GM04503 (cell line): ENCODE results near the gene SRMS.
"Not testable (repeated sequence)": the region's sequence is repeated elsewhere in the genome, so short reads cannot be mapped to it uniquely, and the experiment has no call there.

Experiments
- DNase-seq: peaks from one replicate; pipeline ENCODE4 v3.0.0-alpha.2; 2012; ENCODE audit warnings: low read depth

Gene SRMS

GRCh38 chr20:63578224-63579016 is 30.9 kb upstream of the SRMS start:
- no peak for DNase-seq

DNA sequence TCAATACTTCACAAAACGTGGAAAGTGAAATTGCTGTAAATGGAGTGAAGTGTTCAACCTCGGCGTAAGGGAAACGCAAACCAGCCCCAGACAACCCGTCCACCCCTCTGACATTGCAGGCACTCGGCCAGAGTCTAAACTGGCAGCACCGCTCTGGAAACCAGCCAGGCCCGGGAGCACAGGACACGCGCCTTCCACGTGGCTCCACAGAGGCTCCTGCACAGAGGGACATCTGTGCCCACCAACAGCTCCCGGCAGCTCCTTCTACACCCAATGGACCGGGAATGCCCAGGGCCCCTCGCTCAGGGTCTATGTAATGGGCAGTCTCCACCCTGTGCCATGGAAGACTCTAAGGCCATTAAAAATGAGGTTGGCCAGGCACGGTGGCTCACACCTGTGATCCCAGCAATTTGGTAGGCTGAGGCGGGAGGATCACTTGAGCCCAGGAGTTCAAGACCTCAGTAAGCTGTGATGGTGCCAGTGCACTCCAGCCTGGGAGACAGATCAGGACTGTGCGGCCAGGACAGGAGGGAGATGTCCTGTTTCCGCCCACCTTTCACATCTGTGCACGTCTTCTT is 29.9 kb upstream of the SRMS start:
- no peak for DNase-seq

DNA sequence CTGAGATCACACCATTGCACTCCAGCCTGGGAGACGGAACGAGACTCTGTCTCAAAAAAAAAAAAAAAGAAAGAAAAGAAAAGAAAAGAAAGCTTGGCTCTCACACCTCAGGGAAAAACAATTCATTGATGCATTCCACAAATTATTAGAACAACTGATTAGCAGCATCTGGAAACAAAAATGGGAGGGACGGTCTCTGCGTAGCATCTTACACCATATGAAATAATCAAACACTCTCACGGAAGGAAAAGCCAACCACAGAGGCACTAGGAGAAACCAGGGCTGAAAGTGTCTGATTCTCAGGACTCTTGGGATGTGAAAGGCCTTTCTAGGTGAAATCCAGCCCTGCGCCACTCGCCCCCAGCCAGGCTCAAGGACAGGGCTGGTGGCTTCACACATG is 28.8 kb upstream of the SRMS start:
- DNase-seq = no peak

DNA sequence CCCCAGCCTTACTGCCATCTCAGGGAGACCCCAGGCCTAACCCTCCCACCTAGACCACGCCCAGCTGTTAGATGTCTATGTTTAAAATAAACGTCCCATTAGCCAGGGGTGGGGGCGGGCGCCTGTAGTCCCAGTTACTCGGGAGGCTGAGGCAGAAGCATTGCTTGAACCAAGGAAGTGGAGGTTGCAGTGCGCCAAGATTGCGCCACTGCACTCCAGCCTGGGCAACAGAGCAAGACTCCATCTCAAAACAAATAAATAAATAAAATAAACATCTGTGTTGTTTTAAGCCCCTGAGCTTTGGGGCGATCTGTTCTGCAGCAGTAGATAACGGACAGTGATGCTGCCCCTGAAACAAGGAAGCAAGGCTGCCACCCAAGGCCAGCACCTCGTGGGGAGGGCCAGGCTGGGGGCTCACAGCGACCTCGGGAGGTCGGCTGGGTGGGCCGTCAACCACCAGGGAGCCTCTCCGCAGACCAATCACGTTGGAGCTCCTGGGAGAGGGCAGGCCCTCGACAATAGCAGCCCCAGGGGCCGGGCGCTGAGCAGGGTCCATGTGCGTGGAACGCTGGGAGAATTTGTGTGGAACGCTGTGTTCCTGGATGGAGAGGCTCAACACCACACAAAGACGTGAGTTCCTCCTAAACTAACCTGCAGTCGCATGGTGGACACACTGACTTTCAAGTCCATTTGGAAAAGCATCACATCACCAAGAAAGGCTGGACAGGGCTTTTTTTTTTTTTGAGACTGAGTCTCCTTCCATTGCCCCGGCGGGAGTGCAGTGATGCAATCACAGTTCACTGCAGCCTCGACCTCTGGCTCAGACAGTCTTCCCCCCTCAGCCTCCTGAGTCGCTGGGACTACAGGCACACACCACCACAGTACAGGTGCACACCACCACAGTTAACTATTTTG is 27.5 kb upstream of the SRMS start:
- no peak for DNase-seq

DNA sequence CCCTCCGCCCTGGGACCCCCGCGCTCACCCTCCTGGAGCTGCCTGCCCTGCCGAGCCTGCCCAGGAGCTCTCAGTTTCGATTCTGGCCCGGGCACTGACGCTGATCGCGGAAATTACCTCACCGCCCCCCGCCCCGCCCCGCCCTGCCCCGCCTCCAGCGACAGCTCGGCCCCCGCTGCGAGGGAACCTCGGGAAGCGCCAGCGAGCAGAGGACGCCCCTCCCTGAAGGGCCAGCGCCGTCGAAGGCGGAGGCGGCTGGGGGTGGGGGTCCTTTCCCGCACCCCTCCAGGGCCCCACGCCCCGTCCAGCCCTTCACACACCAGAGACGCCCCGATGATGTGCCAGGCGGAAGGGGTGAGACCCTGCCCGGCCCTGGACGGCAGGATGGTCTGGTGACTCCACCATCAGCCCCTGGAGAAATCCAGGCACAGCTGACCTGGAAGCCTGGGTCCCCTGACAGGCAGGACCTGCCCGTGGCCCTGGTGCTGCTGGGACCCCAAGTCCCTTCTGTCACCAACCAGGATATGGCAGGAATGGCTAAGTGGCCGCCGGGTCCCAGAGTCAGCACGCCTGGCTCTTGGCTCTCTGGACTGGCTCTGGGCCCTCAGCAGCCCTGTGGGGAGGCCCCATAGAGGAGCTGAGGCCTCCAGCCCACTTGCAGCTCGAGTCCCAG is 26.7 kb upstream of the SRMS start, which contains the start of gene HELZ2:
Gene HELZ2 (minus strand): TSS at position 84 of the 673 bp plus-strand sequence. CDS start 1,854 bp downstream, outside the sequence.
- no peak for DNase-seq

- DNase-seq = no peak
Observed at GRCh38 chr20:63573647-63574131, 26.1 kb upstream of the SRMS start.

GRCh38 chr20:63572788-63573646 is 25.5 kb upstream of the SRMS start:
- DNase-seq = no peak

DNA sequence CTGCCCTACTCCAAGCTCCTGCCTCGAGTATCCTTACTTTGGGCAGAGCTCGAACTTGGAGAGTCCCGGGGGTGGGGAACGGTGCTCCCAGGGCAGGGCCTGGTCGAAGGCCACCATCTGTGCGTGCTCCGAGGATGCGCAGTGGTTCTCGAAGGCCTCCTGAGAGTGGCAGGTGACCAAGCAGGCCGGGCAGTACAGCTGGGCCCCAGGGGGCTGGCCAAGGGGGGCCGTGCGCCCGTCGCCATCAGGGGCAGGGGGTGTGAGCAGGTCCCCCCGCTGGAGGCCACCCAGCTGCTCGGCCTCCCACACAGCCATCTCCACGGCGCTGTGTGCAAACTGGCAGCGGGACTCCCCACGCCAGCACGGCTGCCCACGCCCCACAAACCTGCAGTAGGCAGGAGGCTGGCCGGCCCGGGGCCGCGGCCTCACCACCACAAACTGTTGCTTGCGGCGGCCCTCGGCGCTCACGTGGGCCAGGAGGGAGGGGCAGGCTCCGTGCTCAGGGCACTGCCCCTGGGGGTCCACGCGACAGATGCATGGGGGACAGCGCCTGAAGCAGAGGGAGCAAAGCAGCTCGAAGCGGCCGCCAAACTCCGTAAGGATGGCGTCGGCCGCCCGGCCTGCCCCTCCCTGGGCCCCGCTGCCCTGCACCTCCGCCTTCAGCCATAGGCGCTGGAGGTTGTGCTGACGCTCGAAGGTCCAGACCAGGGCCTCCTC is 24.7 kb upstream of the SRMS start:
- no peak for DNase-seq

DNA sequence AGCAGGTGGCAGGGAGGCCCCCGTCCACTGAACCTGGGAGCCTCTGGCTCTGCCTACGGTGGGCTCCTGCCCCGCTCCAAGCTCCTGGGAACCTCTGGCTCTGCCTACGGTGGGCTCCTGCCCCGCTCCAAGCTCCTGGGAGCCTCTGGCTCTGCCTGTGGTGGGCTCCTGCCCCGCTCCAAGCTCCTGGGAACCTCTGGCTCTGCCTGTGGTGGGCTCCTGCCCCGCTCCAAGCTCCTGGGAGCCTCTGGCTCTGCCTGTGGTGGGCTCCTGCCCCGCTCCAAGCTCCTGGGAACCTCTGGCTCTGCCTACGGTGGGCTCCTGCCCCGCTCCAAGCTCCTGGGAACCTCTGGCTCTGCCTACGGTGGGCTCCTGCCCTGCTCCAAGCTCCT is 23.5 kb upstream of the SRMS start:
- not testable (repeated sequence) for DNase-seq

- no peak for DNase-seq
Observed at GRCh38 chr20:63570281-63571086, 22.9 kb upstream of the SRMS start.

DNA sequence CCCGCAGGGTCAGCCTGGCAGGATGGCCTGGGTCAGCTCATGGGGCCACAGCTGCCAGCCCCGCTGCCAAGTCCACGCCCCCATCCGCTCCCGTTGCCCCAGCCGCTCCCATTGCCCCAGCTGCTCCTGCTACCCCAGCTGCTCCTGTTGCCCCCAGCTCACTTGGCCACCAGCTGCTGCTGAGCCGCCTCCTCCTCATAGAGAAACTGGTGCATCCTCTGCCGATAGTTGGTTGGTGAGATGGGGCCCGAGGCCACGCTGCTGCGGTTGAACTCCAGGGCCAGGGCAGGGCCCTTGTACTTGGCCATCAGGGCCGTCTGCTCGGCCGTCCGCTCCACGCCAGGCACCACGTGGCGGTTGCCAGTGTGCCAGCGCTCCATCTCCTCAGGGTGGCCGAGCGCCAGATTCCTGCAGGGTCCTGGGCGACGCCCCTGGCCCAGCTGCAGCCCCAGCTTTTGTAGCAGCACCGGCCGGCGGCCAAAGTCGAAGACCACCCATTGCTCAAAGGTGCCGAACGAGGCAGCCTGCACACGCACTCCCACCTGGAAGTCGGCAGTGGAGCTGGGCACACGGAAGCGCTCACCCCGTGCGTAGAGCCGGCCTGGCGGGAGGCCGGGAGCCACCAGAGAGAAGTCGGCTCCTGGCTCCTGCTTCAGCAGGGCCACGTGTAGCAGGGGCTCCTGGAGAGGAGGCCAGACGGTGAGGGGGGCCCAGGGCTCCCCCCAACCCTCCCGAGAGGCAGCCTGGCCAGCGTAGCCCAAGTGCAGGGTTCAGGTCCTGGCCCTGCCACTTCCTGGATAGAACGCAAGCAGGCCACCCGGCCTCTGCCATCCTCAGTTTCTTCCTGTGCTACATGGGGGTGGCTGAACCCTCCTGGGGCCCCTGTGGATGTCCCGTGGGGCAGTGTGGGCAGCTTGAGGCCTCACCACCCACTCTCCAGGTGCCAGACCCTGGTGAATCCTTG is 21.7 kb upstream of the SRMS start:
- no peak for DNase-seq

GRCh38 chr20:63568170-63568981 is 20.8 kb upstream of the SRMS start:
- DNase-seq = no peak

DNA sequence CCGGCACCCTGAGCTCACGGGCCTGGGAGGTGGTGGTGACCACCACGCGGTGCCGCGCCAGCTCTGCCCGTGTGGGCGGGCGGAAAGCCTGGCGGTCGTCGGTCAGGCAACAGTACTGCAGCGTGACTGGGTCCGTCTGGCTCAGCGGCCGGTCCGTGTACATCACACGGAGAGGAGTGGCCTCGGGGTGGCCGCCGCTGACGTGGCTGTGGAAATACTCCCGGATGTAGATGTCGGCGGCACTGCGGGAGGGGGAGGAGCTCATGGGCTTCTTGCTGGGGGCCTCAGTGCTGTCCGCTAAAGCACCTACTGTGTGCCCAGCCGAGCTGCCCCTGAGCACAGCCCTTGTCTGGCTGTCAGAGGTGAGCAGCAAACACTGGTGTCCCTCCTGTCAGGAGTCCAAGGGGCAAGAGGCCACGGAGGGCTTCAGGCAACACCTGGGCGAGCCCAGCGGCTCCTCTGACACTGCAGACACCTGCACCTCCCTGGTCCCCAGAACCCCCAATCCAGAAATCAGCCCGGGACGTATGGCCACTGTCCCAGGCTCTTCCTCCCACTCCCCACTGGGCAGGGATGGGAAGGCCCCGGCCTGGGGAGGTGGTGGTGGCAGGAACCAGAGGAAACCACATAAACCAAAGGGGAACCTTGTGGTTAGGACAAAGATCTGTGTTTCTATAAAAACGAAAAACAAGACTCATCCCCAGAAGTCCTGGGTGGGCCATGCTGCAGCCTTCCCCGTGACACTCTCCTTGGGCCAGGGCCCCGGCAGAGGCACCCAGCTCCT is 20.0 kb upstream of the SRMS start:
- no peak for DNase-seq

DNA sequence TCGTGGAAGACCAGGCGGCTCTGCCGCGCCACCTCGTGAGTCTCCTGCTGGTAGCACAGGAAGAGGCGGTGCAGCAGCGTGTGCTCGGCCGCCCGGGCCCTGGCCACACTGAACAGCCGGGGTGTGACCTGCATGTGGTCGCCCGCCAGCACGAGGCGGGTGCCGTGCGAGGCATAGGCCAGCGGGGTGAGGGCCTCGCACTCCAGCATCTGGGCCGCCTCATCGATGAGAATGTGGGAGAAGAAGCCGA is 19.5 kb upstream of the SRMS start:
- DNase-seq = no peak

GRCh38 chr20:63566395-63567135 is 19.0 kb upstream of the SRMS start:
- DNase-seq = no peak

GRCh38 chr20:63565699-63566335 is 18.3 kb upstream of the SRMS start:
- no peak for DNase-seq
